Thyroid gland (tissue), 4 donors: ENCODE measurements around the gene PTPRR.

Experiments
- POLR2A ChIP-seq, 2 donors: fragments of 450-650 bp; IDR thresholded peaks; one replicate each; pipeline ENCODE4 v1.6.1; 2017; ENCODE audit warnings: antibody characterized with exemption in 2 of 2, mild to moderate bottlenecking in 2 of 2, moderate library complexity in 1 of 2
- TF ChIP-seq, protein P1 (sequence below), 6 experiments: fragments of 200-600 bp in 3 of 6; fragments of 450-650 bp in 3 of 6; sonication (generic) in 3 of 6; IDR thresholded peaks; one replicate each; pipeline ENCODE4 v1.5.1; 2016 to 2019; ENCODE audit warnings: antibody characterized with exemption in 6 of 6, mild to moderate bottlenecking in 2 of 6, inconsistent platforms in 1 of 6, moderate library complexity in 1 of 6

DNA sequence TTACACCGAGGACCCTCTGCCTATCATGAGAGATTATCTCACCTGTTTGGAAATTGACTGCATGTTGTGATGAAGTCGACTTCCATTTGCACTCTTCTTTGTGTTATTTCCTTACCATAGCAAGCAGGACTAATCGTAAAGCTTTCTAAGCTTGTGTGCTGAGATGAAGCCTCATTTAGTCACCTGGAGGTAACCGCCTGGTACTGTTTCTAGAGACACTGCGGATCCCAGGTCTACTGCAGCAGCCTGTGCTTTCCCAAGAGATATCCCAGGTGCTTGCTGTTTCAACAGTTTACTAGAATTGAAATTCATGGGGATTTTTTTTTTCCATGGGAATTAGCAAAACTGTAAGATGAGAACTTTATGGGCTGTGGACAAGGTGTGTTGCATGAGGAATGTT is 131.8 kb downstream of the PTPRR start:
- TF ChIP-seq, protein P1, sequence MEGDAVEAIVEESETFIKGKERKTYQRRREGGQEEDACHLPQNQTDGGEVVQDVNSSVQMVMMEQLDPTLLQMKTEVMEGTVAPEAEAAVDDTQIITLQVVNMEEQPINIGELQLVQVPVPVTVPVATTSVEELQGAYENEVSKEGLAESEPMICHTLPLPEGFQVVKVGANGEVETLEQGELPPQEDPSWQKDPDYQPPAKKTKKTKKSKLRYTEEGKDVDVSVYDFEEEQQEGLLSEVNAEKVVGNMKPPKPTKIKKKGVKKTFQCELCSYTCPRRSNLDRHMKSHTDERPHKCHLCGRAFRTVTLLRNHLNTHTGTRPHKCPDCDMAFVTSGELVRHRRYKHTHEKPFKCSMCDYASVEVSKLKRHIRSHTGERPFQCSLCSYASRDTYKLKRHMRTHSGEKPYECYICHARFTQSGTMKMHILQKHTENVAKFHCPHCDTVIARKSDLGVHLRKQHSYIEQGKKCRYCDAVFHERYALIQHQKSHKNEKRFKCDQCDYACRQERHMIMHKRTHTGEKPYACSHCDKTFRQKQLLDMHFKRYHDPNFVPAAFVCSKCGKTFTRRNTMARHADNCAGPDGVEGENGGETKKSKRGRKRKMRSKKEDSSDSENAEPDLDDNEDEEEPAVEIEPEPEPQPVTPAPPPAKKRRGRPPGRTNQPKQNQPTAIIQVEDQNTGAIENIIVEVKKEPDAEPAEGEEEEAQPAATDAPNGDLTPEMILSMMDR (IDR thresholded peaks at IDR 0.05): no peak
- TF ChIP-seq POLR2A (IDR thresholded peaks at IDR 0.05): no peak
